Stomach (tissue), 4 donors: ENCODE data around the gene RIMBP3C.
"Not testable (repeated sequence)": the region's sequence is repeated elsewhere in the genome, so short reads cannot be mapped to it uniquely, and the experiment has no call there.

Experiments
- CTCF ChIP-seq, 7 experiments: fragments of 450-650 bp in 4 of 7; fragments of 200-600 bp in 3 of 7; sonication (generic) in 3 of 7; IDR thresholded peaks; one replicate each; pipeline ENCODE4 v1.5.1; 2016 to 2019; ENCODE audit warnings: antibody characterized with exemption in 7 of 7, control low read depth in 2 of 7, mild to moderate bottlenecking in 1 of 7
- POLR2A ChIP-seq, 4 donors: fragments of 450-650 bp; IDR thresholded peaks; one replicate each; pipeline ENCODE4 v1.6.1; 2016; ENCODE audit warnings: antibody characterized with exemption in 4 of 4, control low read depth in 2 of 4, mild to moderate bottlenecking in 1 of 4, moderate library complexity in 1 of 4
- POLR2AphosphoS5 ChIP-seq, 3 donors: sonication (generic); formaldehyde crosslinking; IDR thresholded peaks; one replicate each; pipeline ENCODE4 v1.6.1; 2016; ENCODE audit warnings: antibody characterized with exemption in 3 of 3

- not testable (repeated sequence) for TF ChIP-seq POLR2A, CTCF, POLR2AphosphoS5 (IDR thresholded peaks at IDR 0.05)
These were observed 18.2 kb downstream of the RIMBP3C start for GRCh38 chr22:21532863-21533648.
